Subcutaneous abdominal adipose tissue (tissue), 5 donors: ENCODE measurements around the gene UGCG.
A peak's percentile ranks its signal among the peaks of the same experiment; 100 is the strongest.
"Not testable (repeated sequence)": the region's sequence is repeated elsewhere in the genome, so short reads cannot be mapped to it uniquely, and the experiment has no call there.

Experiments
- H3K27ac ChIP-seq: one replicate; pipeline ENCODE4 v1.7.0; 2013; ENCODE audit warnings: low read depth, mild to moderate bottlenecking, inconsistent platforms, low read length, moderate library complexity
- H3K27me3 ChIP-seq, 5 donors: one replicate each; pipeline ENCODE4 v1.7.0; 2013; ENCODE audit warnings: low read length in 5 of 5, inconsistent platforms in 1 of 5; ENCODE audit not compliant: control insufficient read depth in 5 of 5, insufficient read depth in 4 of 5
- H3K36me3 ChIP-seq, 5 donors: one replicate each; pipeline ENCODE4 v1.7.0; 2013; ENCODE audit warnings: low read length in 5 of 5; ENCODE audit not compliant: control insufficient read depth in 5 of 5, insufficient read depth in 5 of 5
- H3K4me1 ChIP-seq, 5 donors: one replicate each; pipeline ENCODE4 v1.7.0; 2013; ENCODE audit warnings: low read length in 5 of 5, mild to moderate bottlenecking in 3 of 5, moderate library complexity in 1 of 5; ENCODE audit not compliant: control insufficient read depth in 5 of 5, insufficient read depth in 5 of 5
- H3K4me3 ChIP-seq, 5 donors: one replicate each; pipeline ENCODE4 v1.7.0; 2013; ENCODE audit warnings: low read length in 5 of 5, low read depth in 1 of 5
- H3K9ac ChIP-seq, 5 donors: one replicate each; pipeline ENCODE4 v1.7.0; 2013; ENCODE audit warnings: low read length in 5 of 5, mild to moderate bottlenecking in 4 of 5, moderate library complexity in 3 of 5
- H3K9me3 ChIP-seq, 5 donors: one replicate each; pipeline ENCODE4 v1.7.0; 2013; ENCODE audit warnings: low read length in 5 of 5; ENCODE audit not compliant: control insufficient read depth in 5 of 5
- donor health status: healthy.
- donor health status: healthy.
- donor health status: healthy.
- donor health status: healthy.
- donor health status: healthy.

UGCG gene

GRCh38 chr9:111886983-111887718 is 9.5 kb upstream of the UGCG start:
- H3K4me1 ChIP-seq = peaks cover 0 to 1% (median 0%) of the 10 kb centered on the region in 5 donors
- no peaks in the 10 kb centered on the region for H3K27me3 ChIP-seq
- no peaks in the 10 kb centered on the region for H3K36me3 ChIP-seq
- H3K27ac ChIP-seq = no peak overlapping the region
- H3K9me3 ChIP-seq = no peaks in the 10 kb centered on the region
- H3K4me3 ChIP-seq = no peak overlapping the region
- no peak overlapping the region for H3K9ac ChIP-seq

GRCh38 chr9:111890334-111890733 is 6.3 kb upstream of the UGCG start:
- H3K4me1 ChIP-seq = peaks cover 0 to 1% (median 0%) of the 10 kb centered on the region in 5 donors
- H3K4me3 ChIP-seq = no peak overlapping the region
- H3K9me3 ChIP-seq = no peaks in the 10 kb centered on the region
- H3K9ac ChIP-seq = no peak overlapping the region
- H3K36me3 ChIP-seq = no peaks in the 10 kb centered on the region
- H3K27ac ChIP-seq = no peak overlapping the region
- no peaks in the 10 kb centered on the region for H3K27me3 ChIP-seq

- H3K36me3 ChIP-seq, H3K9me3 ChIP-seq, H3K4me1 ChIP-seq, H3K9ac ChIP-seq, H3K4me3 ChIP-seq, H3K27ac ChIP-seq, H3K27me3 ChIP-seq: not testable (repeated sequence)
These were observed 5.7 kb upstream of the UGCG start for GRCh38 chr9:111890867-111891266.

GRCh38 chr9:111891910-111892499 is 4.6 kb upstream of the UGCG start:
- no peaks in the 10 kb centered on the region for H3K27me3 ChIP-seq
- H3K36me3 ChIP-seq = no peaks in the 10 kb centered on the region
- H3K9ac ChIP-seq = no peak overlapping the region
- no peak overlapping the region for H3K27ac ChIP-seq
- no peaks in the 10 kb centered on the region for H3K9me3 ChIP-seq
- H3K4me1 ChIP-seq = peaks cover 1 to 8% (median 6%) of the 10 kb centered on the region in 5 donors
- H3K4me3 ChIP-seq = no peak overlapping the region

GRCh38 chr9:111896942-111897600 is 457 bp downstream of the UGCG start:
- Histone ChIP-seq H3K9me3 (no peaks in the 10 kb centered on the region), H3K27ac (peak overlapping the region; percentile 92), H3K4me1 (peaks cover 4 to 56% (median 53%) of the 10 kb centered on the region in 5 donors), H3K4me3 (peak overlapping the region; percentile 86 to 98 (median 91)), H3K9ac (peak overlapping the region; percentile 75 to 93 (median 90)), H3K36me3 (no peaks in the 10 kb centered on the region), H3K27me3 (no peaks in the 10 kb centered on the region)

GRCh38 chr9:111897601-111898137 is 1.1 kb downstream of the UGCG start:
- Histone ChIP-seq H3K36me3 (no peaks in the 10 kb centered on the region), H3K9ac (peak overlapping the region; percentile 75 to 93 (median 90)), H3K4me3 (peak overlapping the region; percentile 86 to 98 (median 91)), H3K27me3 (no peaks in the 10 kb centered on the region), H3K27ac (peak overlapping the region; percentile 92), H3K4me1 (peaks cover 4 to 62% (median 58%) of the 10 kb centered on the region in 5 donors), H3K9me3 (no peaks in the 10 kb centered on the region)

- H3K4me1 ChIP-seq = peaks cover 4 to 64% (median 62%) of the 10 kb centered on the region in 5 donors
- no peaks in the 10 kb centered on the region for H3K36me3 ChIP-seq
- H3K27ac ChIP-seq = peak overlapping the region; percentile 92
- no peaks in the 10 kb centered on the region for H3K27me3 ChIP-seq
- peak overlapping the region; percentile 75 to 93 (median 90) for H3K9ac ChIP-seq
- H3K4me3 ChIP-seq = peak overlapping the region; percentile 86 to 98 (median 91)
- H3K9me3 ChIP-seq = no peaks in the 10 kb centered on the region
These were observed 1.9 kb downstream of the UGCG start for GRCh38 chr9:111898331-111899096.

GRCh38 chr9:111900151-111900857 is 3.7 kb downstream of the UGCG start:
- Histone ChIP-seq H3K4me1 (peaks cover 4 to 70% (median 62%) of the 10 kb centered on the region in 5 donors), H3K27me3 (no peaks in the 10 kb centered on the region), H3K36me3 (no peaks in the 10 kb centered on the region), H3K9me3 (no peaks in the 10 kb centered on the region), H3K4me3 (peak overlapping the region in 1 of 5 donors; percentile 3), H3K9ac (peak overlapping the region in 1 of 5 donors; percentile 90), H3K27ac (no peak overlapping the region)

- H3K9ac ChIP-seq = no peak overlapping the region
- H3K27me3 ChIP-seq = no peaks in the 10 kb centered on the region
- H3K9me3 ChIP-seq = no peaks in the 10 kb centered on the region
- H3K4me1 ChIP-seq = peaks cover 4 to 66% (median 56%) of the 10 kb centered on the region in 5 donors
- no peak overlapping the region for H3K27ac ChIP-seq
- H3K36me3 ChIP-seq = no peaks in the 10 kb centered on the region
- H3K4me3 ChIP-seq = peak overlapping the region in 2 of 5 donors; percentile 3 to 5
These were observed 4.4 kb downstream of the UGCG start for GRCh38 chr9:111900858-111901612.
